GM19328 (cell line): ENCODE results near the gene SLCO3A1.
"Not testable (repeated sequence)": the region's sequence is repeated elsewhere in the genome, so short reads cannot be mapped to it uniquely, and the experiment has no call there.

ENCODE experiments used
- ATAC-seq: cut with Tn5 transposase; IDR thresholded peaks from one replicate; pipeline ENCODE4 v1.9.1; 2021; ENCODE audit warnings: mild to moderate bottlenecking, moderate library complexity; ENCODE audit not compliant: unreplicated experiment

SLCO3A1 gene

GRCh38 chr15:91961357-91961756 is 107.8 kb downstream of the SLCO3A1 start:
- ATAC-seq, result no peak

- not testable (repeated sequence) for ATAC-seq
Measured at GRCh38 chr15:91963747-91964146, 110.2 kb downstream of the SLCO3A1 start.

GRCh38 chr15:91965501-91966193 is 112.1 kb downstream of the SLCO3A1 start:
- no peak for ATAC-seq

GRCh38 chr15:91966194-91966552 is 112.7 kb downstream of the SLCO3A1 start:
- ATAC-seq, result no peak

GRCh38 chr15:91967935-91968606 is 114.6 kb downstream of the SLCO3A1 start:
- no peak for ATAC-seq

- no peak for ATAC-seq
Measured at GRCh38 chr15:91968610-91969009, 115.1 kb downstream of the SLCO3A1 start.

GRCh38 chr15:91970142-91970541 is 116.6 kb downstream of the SLCO3A1 start:
- ATAC-seq, result no peak

- ATAC-seq, result no peak
Measured at GRCh38 chr15:91973481-91973880, 120.0 kb downstream of the SLCO3A1 start.

GRCh38 chr15:91974321-91974720 is 120.8 kb downstream of the SLCO3A1 start:
- ATAC-seq, result no peak

- ATAC-seq, result no peak
Measured at GRCh38 chr15:91975241-91975978, 121.9 kb downstream of the SLCO3A1 start.

- no peak for ATAC-seq
Measured at GRCh38 chr15:91976966-91977365, 123.5 kb downstream of the SLCO3A1 start.

- no peak for ATAC-seq
Measured at GRCh38 chr15:91980502-91981267, 127.2 kb downstream of the SLCO3A1 start.

GRCh38 chr15:91981821-91982800 is 128.6 kb downstream of the SLCO3A1 start:
- ATAC-seq, result no peak

- ATAC-seq, result no peak
Measured at GRCh38 chr15:91983729-91984340, 130.3 kb downstream of the SLCO3A1 start.

- ATAC-seq, result no peak
Measured at GRCh38 chr15:91985297-91985696, 131.8 kb downstream of the SLCO3A1 start.

- ATAC-seq, result no peak
Measured at GRCh38 chr15:91988071-91988470, 134.6 kb downstream of the SLCO3A1 start.

- ATAC-seq, result no peak
Measured at GRCh38 chr15:91988655-91989054, 135.1 kb downstream of the SLCO3A1 start.

- ATAC-seq, result no peak
Measured at GRCh38 chr15:91989821-91990220, 136.3 kb downstream of the SLCO3A1 start.

GRCh38 chr15:91992945-91993344 is 139.4 kb downstream of the SLCO3A1 start:
- ATAC-seq, result no peak

GRCh38 chr15:91995146-91995545 is 141.6 kb downstream of the SLCO3A1 start:
- ATAC-seq, result no peak
